CD4-positive, alpha-beta T cell (primary cell): Measurements from ENCODE around the gene H1-8. TPM values are rescaled to one million over a fixed set of nuclear protein-coding genes. Genes with fewer than 3 reads are reported as not detected.

ENCODE experiments used
- ATAC-seq: fragments of 200-7000 bp; cut with Tn5 transposase; one replicate; pipeline ENCODE4 v1.10.0; 2022; ENCODE audit warnings: mild to moderate bottlenecking; ENCODE audit not compliant: poor library complexity
- CTCF ChIA-PET: fragments of 350-600 bp; sonication (Branson Sonifier 250); formaldehyde crosslinking; loops from one replicate; lab custom pipeline; 2021; ENCODE audit warnings: antibody characterized with exemption, inconsistent platforms; lab: Charles Lee
- POLR2A ChIA-PET: fragments of 350-600 bp; sonication (Branson Sonifier 250); formaldehyde crosslinking; loops from one replicate; lab custom pipeline; 2021; ENCODE audit warnings: antibody characterized with exemption, inconsistent platforms; lab: Charles Lee
- DNase-seq, 14 experiments: peaks; one replicate each; pipeline ENCODE4 v3.0.0-alpha.2; 2013 to 2020; ENCODE audit warnings: mixed read lengths in 2 of 14
- H3K27ac ChIP-seq, 2 donors: one replicate each; pipeline versions ENCODE4 v1.5.1 to v1.7.0; 2013; ENCODE audit warnings: low read length in 2 of 2, low read depth in 1 of 2, mild to moderate bottlenecking in 1 of 2
- H3K27me3 ChIP-seq, 2 experiments: 1 replicate in 1 of 2; 2 replicates in 1 of 2; pipeline versions ENCODE4 v1.6.1 to v1.7.0; 2013; ENCODE audit warnings: low read length in 2 of 2, control low read depth in 1 of 2, mild to moderate bottlenecking in 1 of 2, moderate library complexity in 1 of 2; ENCODE audit not compliant: insufficient read depth in 2 of 2, control insufficient read depth in 1 of 2
- H3K36me3 ChIP-seq: one replicate; pipeline ENCODE4 v1.6.1; 2013; ENCODE audit warnings: low read length, control low read depth; ENCODE audit not compliant: insufficient read depth
- H3K4me1 ChIP-seq: one replicate; pipeline ENCODE4 v1.6.1; 2013; ENCODE audit warnings: low read length, control low read depth; ENCODE audit not compliant: insufficient read depth
- H3K4me3 ChIP-seq: one replicate; pipeline ENCODE4 v1.5.1; 2013; ENCODE audit warnings: mild to moderate bottlenecking, low read length, moderate library complexity
- H3K9me3 ChIP-seq, 2 experiments: 1 replicate in 1 of 2; 2 replicates in 1 of 2; pipeline versions ENCODE4 v1.6.1 to v1.7.0; 2013; ENCODE audit warnings: low read length in 2 of 2, mild to moderate bottlenecking in 2 of 2, control low read depth in 1 of 2, moderate library complexity in 1 of 2; ENCODE audit not compliant: control insufficient read depth in 1 of 2, insufficient read depth in 1 of 2
- H3K27ac Mint-ChIP-seq: one replicate; pipeline ENCODE4 v1.8.0; 2020; ENCODE audit warnings: mixed read lengths
- H3K27me3 Mint-ChIP-seq: one replicate; pipeline ENCODE4 v1.8.0; 2021; ENCODE audit warnings: mixed read lengths
- H3K36me3 Mint-ChIP-seq: one replicate; pipeline ENCODE4 v1.8.0; 2021; ENCODE audit warnings: low read depth, mixed read lengths
- H3K4me1 Mint-ChIP-seq: one replicate; pipeline ENCODE4 v1.8.0; 2021; ENCODE audit warnings: low read depth, mixed read lengths
- H3K4me3 Mint-ChIP-seq: one replicate; pipeline ENCODE4 v1.8.0; 2020; ENCODE audit warnings: mild to moderate bottlenecking, mixed read lengths
- H3K9me3 Mint-ChIP-seq: one replicate; pipeline ENCODE4 v1.8.0; 2020; ENCODE audit warnings: mixed read lengths
- intact Hi-C, 2 experiments: fragments of 100-400 bp; cut with DNase I in 1 of 2; cut with micrococcal nuclease in 1 of 2; formaldehyde crosslinking; loops; one replicate each; pipeline versions ENCODE4 v1.15.1 to v1.9.0; 2023 to 2025; cut with DNase I, micrococcal nuclease
- total RNA-seq, 174 experiments: library from RNA in 2 of 174; stranded (reverse) in 2 of 174; gene quantifications; one replicate each; pipeline ENCODE4 v1.2.3 and lab custom pipeline; 2021 to 2026
- TF ChIP-seq, protein P1 (sequence below): fragments of 200-600 bp; IDR thresholded peaks from one replicate; pipeline ENCODE4 v1.8.0; 2022; ENCODE audit warnings: antibody characterized with exemption, mild to moderate bottlenecking

H1-8 gene
- total RNA-seq, 2 experiments from 2014 or later = not detected

DNA sequence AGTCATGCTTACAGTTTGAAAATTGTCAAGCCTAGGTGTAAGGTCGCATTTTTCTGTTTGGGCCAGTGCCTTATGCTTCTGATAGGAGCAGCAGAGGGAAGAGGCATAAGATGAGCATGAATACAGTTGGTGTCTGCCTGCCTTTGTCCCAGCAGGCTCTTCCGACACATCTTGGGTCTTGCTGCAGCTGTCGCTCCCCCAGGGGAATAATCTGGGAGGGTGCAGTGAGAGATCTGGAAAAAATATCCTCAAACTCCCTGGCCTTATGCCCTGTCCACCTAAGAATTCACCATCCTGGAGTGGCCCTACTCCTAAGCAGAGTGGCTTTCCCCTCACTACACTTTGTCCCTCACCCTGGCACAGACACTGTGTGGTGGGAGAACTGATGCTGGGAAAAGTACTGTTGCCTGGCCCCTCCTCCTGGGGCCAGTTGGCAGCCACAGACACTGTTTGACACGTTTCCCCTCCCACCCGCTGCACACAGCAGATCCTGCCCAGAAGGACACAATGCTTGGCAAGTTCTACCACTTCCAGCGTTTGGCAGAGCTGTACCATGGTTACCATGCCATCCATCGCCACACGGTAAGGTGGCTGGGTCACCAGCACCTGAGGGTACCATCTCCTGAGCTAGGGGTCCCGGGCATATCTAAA, 35.7 kb upstream of the H1-8 start:
- POLR2A ChIA-PET = interaction anchor here (0.7 kb wide), 1 partner anchor 592 kb away, joined by 3 read pairs; no protein-coding TSS in a partner anchor
- CTCF ChIA-PET = no interaction called here

DNA sequence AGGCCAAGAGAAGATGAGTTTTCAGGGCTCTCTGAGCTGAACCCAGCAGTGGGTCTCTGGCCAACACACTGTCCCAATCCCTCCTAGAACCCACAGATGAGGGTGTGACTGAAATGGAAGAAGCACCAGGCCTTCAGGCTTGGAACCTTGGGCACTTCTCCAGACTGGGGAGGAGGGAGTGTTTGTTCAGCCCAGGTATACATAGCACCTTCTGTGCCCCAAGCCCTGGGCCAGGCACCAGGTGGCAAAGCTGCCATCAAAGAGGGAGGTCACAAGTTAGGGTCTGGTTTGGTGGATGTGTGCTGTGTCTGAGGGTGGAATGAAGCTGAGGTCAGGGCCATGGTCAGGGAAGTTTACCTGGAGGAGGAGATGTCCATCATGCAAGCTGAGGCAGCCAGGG, 30.4 kb upstream of the H1-8 start:
- H3K36me3 ChIP-seq = no peaks in the 10 kb centered on the region
- intact Hi-C loops = no loop called here
- Mint-ChIP-seq H3K4me3 (no peak overlapping the region), H3K27ac (no peak overlapping the region), H3K27me3 (no peaks in the 10 kb centered on the region), H3K9me3 (no peaks in the 10 kb centered on the region), H3K36me3 (peaks cover 32% of the 10 kb centered on the region), H3K4me1 (no peaks in the 10 kb centered on the region)
- ChIA-PET POLR2A (no interaction called here), CTCF (no interaction called here)
- no peaks in the 10 kb centered on the region for H3K27me3 ChIP-seq
- no peaks in the 10 kb centered on the region for H3K4me1 ChIP-seq
- H3K27ac ChIP-seq = no peak overlapping the region
- DNase-seq = no peak
- no peak for ATAC-seq
- H3K9me3 ChIP-seq = no peaks in the 10 kb centered on the region
- no peak overlapping the region for H3K4me3 ChIP-seq
- TF ChIP-seq, protein P1, sequence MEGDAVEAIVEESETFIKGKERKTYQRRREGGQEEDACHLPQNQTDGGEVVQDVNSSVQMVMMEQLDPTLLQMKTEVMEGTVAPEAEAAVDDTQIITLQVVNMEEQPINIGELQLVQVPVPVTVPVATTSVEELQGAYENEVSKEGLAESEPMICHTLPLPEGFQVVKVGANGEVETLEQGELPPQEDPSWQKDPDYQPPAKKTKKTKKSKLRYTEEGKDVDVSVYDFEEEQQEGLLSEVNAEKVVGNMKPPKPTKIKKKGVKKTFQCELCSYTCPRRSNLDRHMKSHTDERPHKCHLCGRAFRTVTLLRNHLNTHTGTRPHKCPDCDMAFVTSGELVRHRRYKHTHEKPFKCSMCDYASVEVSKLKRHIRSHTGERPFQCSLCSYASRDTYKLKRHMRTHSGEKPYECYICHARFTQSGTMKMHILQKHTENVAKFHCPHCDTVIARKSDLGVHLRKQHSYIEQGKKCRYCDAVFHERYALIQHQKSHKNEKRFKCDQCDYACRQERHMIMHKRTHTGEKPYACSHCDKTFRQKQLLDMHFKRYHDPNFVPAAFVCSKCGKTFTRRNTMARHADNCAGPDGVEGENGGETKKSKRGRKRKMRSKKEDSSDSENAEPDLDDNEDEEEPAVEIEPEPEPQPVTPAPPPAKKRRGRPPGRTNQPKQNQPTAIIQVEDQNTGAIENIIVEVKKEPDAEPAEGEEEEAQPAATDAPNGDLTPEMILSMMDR = no peak

More for the DNA sequence above, 35.7 kb upstream of the H1-8 start:
- Mint-ChIP-seq H3K4me1 (no peaks in the 10 kb centered on the region), H3K9me3 (no peaks in the 10 kb centered on the region), H3K36me3 (peaks cover 34% of the 10 kb centered on the region), H3K4me3 (no peak overlapping the region), H3K27me3 (no peaks in the 10 kb centered on the region), H3K27ac (no peak overlapping the region)
- ATAC-seq (no peak), DNase-seq (no peak)
- TF ChIP-seq, protein P1 = no peak
- intact Hi-C loops = no loop called here
- Histone ChIP-seq H3K9me3 (no peaks in the 10 kb centered on the region), H3K4me1 (no peaks in the 10 kb centered on the region), H3K27me3 (no peaks in the 10 kb centered on the region), H3K27ac (no peak overlapping the region), H3K36me3 (peaks cover 7% of the 10 kb centered on the region), H3K4me3 (no peak overlapping the region)

DNA sequence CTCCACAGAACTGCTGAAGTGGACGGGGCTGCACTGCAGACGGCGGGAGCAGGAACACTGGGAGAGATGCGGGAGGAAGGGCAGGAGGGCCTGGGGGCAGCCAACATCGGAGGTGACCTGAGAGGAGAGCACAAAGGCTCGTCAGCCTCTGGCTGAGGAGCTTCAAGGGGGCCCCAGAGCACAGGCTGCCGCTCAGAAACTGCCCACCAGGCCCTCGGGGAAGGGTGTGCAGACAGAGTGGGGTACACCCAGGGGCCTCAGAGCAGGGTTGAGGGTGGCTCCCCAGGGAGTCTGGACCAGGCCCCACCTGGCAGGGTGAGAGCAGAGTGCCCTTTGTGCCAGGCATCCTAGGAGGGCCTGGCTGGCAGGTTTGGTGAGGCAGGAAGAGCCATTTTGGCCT, 29.3 kb upstream of the H1-8 start:
- no peak for ATAC-seq
- Histone ChIP-seq H3K36me3 (no peaks in the 10 kb centered on the region), H3K27ac (no peak overlapping the region), H3K4me1 (no peaks in the 10 kb centered on the region), H3K4me3 (no peak overlapping the region), H3K9me3 (peaks cover 0 to 4% of the 10 kb centered on the region in 2 experiments), H3K27me3 (no peaks in the 10 kb centered on the region)
- ChIA-PET CTCF (no interaction called here), POLR2A (no interaction called here)
- Mint-ChIP-seq H3K9me3 (no peaks in the 10 kb centered on the region), H3K4me1 (no peaks in the 10 kb centered on the region), H3K4me3 (no peak overlapping the region), H3K36me3 (peaks cover 32% of the 10 kb centered on the region), H3K27me3 (no peaks in the 10 kb centered on the region), H3K27ac (no peak overlapping the region)
- intact Hi-C loops = no loop called here
- TF ChIP-seq, protein P1 = no peak
- no peak for DNase-seq
